ENCODE results near the gene GIMAP8.

- TF ChIP-seq GATA2 (CRISPR knock-in tag; IDR thresholded peaks at IDR 0.05) (no peak), POLR2AphosphoS5 (IDR thresholded peaks at IDR 0.05; ENCODE audit: low read depth, low read length) (no peak), JUND (IDR thresholded peaks at IDR 0.05) (no peak), FOSL2 (IDR thresholded peaks at IDR 0.05; ENCODE audit: borderline replicate concordance, low read depth) (no peak), EP300 (IDR thresholded peaks at IDR 0.05; ENCODE audit: borderline replicate concordance in 1 of 2, low read depth in 1 of 2, low read length in 1 of 2) (no peak), YY1 (IDR thresholded peaks at IDR 0.05; ENCODE audit: low read depth) (no peak), RFX5 (IDR thresholded peaks at IDR 0.05; ENCODE audit: low read length) (no peak), RAD21 (IDR thresholded peaks at IDR 0.05; ENCODE audit: low read length) (no peak), TAF1 (IDR thresholded peaks at IDR 0.05; ENCODE audit: borderline replicate concordance, low read depth, low read length) (no peak), TCF12 (IDR thresholded peaks at IDR 0.05) (no peak), GABPA (IDR thresholded peaks at IDR 0.05; ENCODE audit: low read depth) (no peak), USF2 (IDR thresholded peaks at IDR 0.05; ENCODE audit: borderline replicate concordance, low read depth, low read length) (no peak)
- TF ChIP-seq, protein P1, sequence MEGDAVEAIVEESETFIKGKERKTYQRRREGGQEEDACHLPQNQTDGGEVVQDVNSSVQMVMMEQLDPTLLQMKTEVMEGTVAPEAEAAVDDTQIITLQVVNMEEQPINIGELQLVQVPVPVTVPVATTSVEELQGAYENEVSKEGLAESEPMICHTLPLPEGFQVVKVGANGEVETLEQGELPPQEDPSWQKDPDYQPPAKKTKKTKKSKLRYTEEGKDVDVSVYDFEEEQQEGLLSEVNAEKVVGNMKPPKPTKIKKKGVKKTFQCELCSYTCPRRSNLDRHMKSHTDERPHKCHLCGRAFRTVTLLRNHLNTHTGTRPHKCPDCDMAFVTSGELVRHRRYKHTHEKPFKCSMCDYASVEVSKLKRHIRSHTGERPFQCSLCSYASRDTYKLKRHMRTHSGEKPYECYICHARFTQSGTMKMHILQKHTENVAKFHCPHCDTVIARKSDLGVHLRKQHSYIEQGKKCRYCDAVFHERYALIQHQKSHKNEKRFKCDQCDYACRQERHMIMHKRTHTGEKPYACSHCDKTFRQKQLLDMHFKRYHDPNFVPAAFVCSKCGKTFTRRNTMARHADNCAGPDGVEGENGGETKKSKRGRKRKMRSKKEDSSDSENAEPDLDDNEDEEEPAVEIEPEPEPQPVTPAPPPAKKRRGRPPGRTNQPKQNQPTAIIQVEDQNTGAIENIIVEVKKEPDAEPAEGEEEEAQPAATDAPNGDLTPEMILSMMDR (IDR thresholded peaks at IDR 0.05), result no peak
- TF ChIP-seq, protein P2, sequence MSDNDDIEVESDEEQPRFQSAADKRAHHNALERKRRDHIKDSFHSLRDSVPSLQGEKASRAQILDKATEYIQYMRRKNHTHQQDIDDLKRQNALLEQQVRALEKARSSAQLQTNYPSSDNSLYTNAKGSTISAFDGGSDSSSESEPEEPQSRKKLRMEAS (IDR thresholded peaks at IDR 0.05; ENCODE audit: low read depth), result no peak
Observed at GRCh38 chr7:150481186-150481920, 30.9 kb downstream of the GIMAP8 start.
